ENCODE results near the gene FUT1. TPM values are rescaled to one million over a fixed set of nuclear protein-coding genes. Genes with fewer than 3 reads are reported as not detected.

FUT1 gene
- total and polyA plus RNA-seq, 2 of the 8 experiments (the other 6 are each of a cell fraction or from before 2014, with no cell fraction given), result 7.4 to 12.9 TPM

DNA sequence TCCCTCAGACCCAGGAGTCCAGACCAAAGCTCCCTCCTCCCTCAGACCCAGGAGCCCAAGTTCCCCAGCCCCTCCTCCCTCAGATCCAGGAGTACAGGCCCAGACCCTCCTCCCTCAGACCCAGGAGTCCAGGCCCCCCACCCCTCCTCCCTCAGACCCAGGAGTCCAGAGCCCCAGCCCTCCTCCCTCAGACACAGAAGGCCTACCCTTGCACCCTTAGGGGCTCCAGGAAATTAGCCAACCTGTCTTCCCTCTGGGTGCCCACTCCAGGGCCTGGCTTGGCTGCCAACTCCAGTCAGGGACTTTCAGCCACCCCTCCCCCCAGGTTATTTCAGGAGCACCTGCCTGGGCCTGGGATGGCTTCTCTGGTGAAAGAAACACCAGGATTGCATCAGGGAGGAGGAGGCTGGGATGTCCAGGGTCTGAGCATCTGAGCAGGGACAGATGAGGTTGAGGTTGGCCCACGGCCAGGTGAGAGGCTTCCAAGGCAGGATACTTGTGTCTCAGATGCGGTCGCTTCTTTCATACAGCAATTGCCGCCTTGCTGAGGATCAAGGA is 2.7 kb upstream of the FUT1 start, which contains the start of gene FGF21:
TSS of gene FGF21 (plus strand) at position 441 of the 558 bp plus-strand sequence. CDS start 713 bp downstream, outside the sequence.
- H3K4me3 ChIP-seq (ENCODE audit: extremely low read depth in 1 of 4, insufficient read depth in 2 of 4, low read depth in 3 of 4, low read length in 4 of 4), result peak within 1 kb of the TSS in 1 of 4 experiments; percentile 36; a peak in 1 of 8 replicates
- peak within 1 kb of the TSS; percentile 87 for H3K4ac ChIP-seq (replicated peaks; ENCODE audit: insufficient read length, low read depth, low read length)
- DNase-seq (ENCODE audit: low read depth in 1 of 2, low spot score in 2 of 2), result no peak
- peak within 1 kb of the TSS; percentile 70 for H4K5ac ChIP-seq (ENCODE audit: insufficient read length, low read depth, low read length)
- H3K4me1 ChIP-seq (replicated peaks in 1 of 4; ENCODE audit: control insufficient read depth in 3 of 4, insufficient read depth in 4 of 4, low read length in 3 of 4), result peaks cover 3 to 25% (median 18%) of the 10 kb centered on the region in 4 experiments
- H3K36me3 ChIP-seq (ENCODE audit: control insufficient read depth in 2 of 4, insufficient read depth in 4 of 4, low read length in 3 of 4), result peaks cover 5 to 11% (median 8%) of the 10 kb centered on the region in 4 experiments
- peak within 1 kb of the TSS; percentile 80; the same call in 1 of the 2 replicates for H2BK20ac ChIP-seq (ENCODE audit: low read length)
- H3K79me2 ChIP-seq (ENCODE audit: control insufficient read depth in 1 of 2, insufficient read depth in 2 of 2, low read length in 2 of 2), result peaks cover 3 to 19% of the 10 kb centered on the region in 2 experiments; a peak in 3 of 4 replicates
- H2AK5ac ChIP-seq (ENCODE audit: low read depth, low read length), result peak within 1 kb of the TSS; percentile 68
- H3K56ac ChIP-seq (replicated peaks; ENCODE audit: insufficient read length, low read depth, low read length), result peak within 1 kb of the TSS; percentile 57
- no peak within 1 kb of the TSS for H3K23ac ChIP-seq (ENCODE audit: insufficient read length)
- peak within 1 kb of the TSS; percentile 93 for H3K18ac ChIP-seq (ENCODE audit: extremely low read depth, low read length)
- ChIA-PET POLR2A (ENCODE audit: partially characterized antibody) (interaction anchor here (0.6 to 2.4 kb wide), 15 partner anchors 7 to 141 kb away, joined by 3 to 11 read pairs (median 3); partner anchors contain the start of gene FAM83E), CTCF (ENCODE audit: partially characterized antibody) (interaction anchor here (1.5 to 1.6 kb wide), 2 partner anchors 33 to 40 kb away, joined by 4 to 5 read pairs; no protein-coding TSS in a partner anchor)
- no peaks in the 10 kb centered on the region for H3K9me3 ChIP-seq (ENCODE audit: insufficient read depth in 2 of 2, low read depth in 1 of 2, low read length in 1 of 2)
- peaks cover 12% of the 10 kb centered on the region for H3K23me2 ChIP-seq (ENCODE audit: low read depth, low read length)
- peak within 1 kb of the TSS; percentile 52 for H4K91ac ChIP-seq (replicated peaks; ENCODE audit: insufficient read length, low read length)
- H3K9ac ChIP-seq (replicated peaks in 1 of 4; ENCODE audit: extremely low read depth in 1 of 4, low read depth in 3 of 4, low read length in 3 of 4), result peak within 1 kb of the TSS in 1 of 4 experiments; percentile 43; a peak in 2 of 7 replicates
- H4K20me1 ChIP-seq (replicated peaks in 1 of 2; ENCODE audit: control insufficient read depth in 1 of 2, insufficient read depth in 2 of 2, low read length in 2 of 2), result peaks cover 0 to 2% of the 10 kb centered on the region in 2 experiments
- no peak for FAIRE-seq
- peaks cover 11% of the 10 kb centered on the region for H3K79me1 ChIP-seq (ENCODE audit: low read depth, low read length)
- H2BK120ac ChIP-seq (replicated peaks; ENCODE audit: low read depth, low read length), result peak within 1 kb of the TSS; percentile 87
- peak within 1 kb of the TSS; percentile 88; the same call in 1 of the 2 replicates for H2BK15ac ChIP-seq (ENCODE audit: low read length)
- no peak within 1 kb of the TSS for H3K14ac ChIP-seq (ENCODE audit: insufficient read length)
- H2AFZ ChIP-seq (ENCODE audit: low read length), result no peak within 1 kb of the TSS
- H3K4me2 ChIP-seq (ENCODE audit: insufficient read depth in 1 of 2, low read depth in 2 of 2, low read length in 2 of 2), result peak within 1 kb of the TSS; percentile 14 to 98; a peak in 3 of 4 replicates
- H3K27ac ChIP-seq (ENCODE audit: low read depth, low read length), result no peak within 1 kb of the TSS; the same call in 1 of the 2 replicates
- peak within 1 kb of the TSS; percentile 94 for H2BK12ac ChIP-seq (ENCODE audit: low read depth, low read length)
- H4K8ac ChIP-seq (ENCODE audit: extremely low read depth, insufficient read depth, low read length), result peak within 1 kb of the TSS; percentile 39; the same call in 1 of the 2 replicates
- H2BK5ac ChIP-seq (ENCODE audit: low read depth, low read length), result peak within 1 kb of the TSS; percentile 93
- no peaks in the 10 kb centered on the region for H3K27me3 ChIP-seq (replicated peaks in 1 of 4; ENCODE audit: control insufficient read depth in 3 of 4, extremely low read depth in 1 of 4, insufficient read depth in 3 of 4, low read length in 3 of 4)
- WGBS, 2 experiments (ENCODE audit: extremely low coverage in 1 of 2, insufficient coverage in 1 of 2, insufficient read length in 1 of 2, insufficient replicate concordance in 2 of 2, low coverage in 1 of 2, low lambda C conversion rate in 2 of 2, missing lambda C conversion rate in 1 of 2), result 90% methylated on average over 4 of the region's 4 CpGs; no CpG with 5 or more reads in 1 of the 2 experiments
- no peak for TF ChIP-seq TAF1 (IDR thresholded peaks at IDR 0.05; ENCODE audit: low read depth, low read length)
- no peak for TF ChIP-seq RXRA (IDR thresholded peaks at IDR 0.05; ENCODE audit: insufficient read depth, low read depth, low read length)
- no peak for TF ChIP-seq KDM1A (IDR thresholded peaks at IDR 0.05; ENCODE audit: borderline replicate concordance, low read length)
- TF ChIP-seq CTBP2 (IDR thresholded peaks at IDR 0.05; ENCODE audit: borderline replicate concordance, insufficient read depth, insufficient read length, low read length), result no peak
- TF ChIP-seq EZH2 (IDR thresholded peaks at IDR 0.05; ENCODE audit: low read depth, low read length, severe bottlenecking), result no peak
- no peak for TF ChIP-seq TEAD4 (IDR thresholded peaks at IDR 0.05; ENCODE audit: low read depth, low read length)
- TF ChIP-seq SP1 (IDR thresholded peaks at IDR 0.05; ENCODE audit: low read depth, low read length), result 0 out of 2 replicates have a peak, but pooled peaks have one; percentile 22
- no peak for TF ChIP-seq RFX5 (IDR thresholded peaks at IDR 0.05; ENCODE audit: borderline replicate concordance, low read depth, low read length)
- no peak for TF ChIP-seq PHF8 (conservative IDR thresholded peaks at IDR 0.05; ENCODE audit: low read depth, low read length)
- TF ChIP-seq GTF2F1 (IDR thresholded peaks at IDR 0.05; ENCODE audit: borderline replicate concordance, low read depth, low read length), result no peak
- no peak for TF ChIP-seq ZNF274 (IDR thresholded peaks at IDR 0.05; ENCODE audit: borderline replicate concordance, extremely low read depth, low read length)
- no peak for TF ChIP-seq CHD1 (IDR thresholded peaks at IDR 0.05; ENCODE audit: low read depth, low read length)

Measured in H1 (cell line).